Measurements from ENCODE around the gene ITGB7. TPM values are rescaled to one million over a fixed set of nuclear protein-coding genes. Genes with fewer than 3 reads are reported as not detected.

Gene ITGB7
- total and polyA plus RNA-seq, 9 of the 15 experiments (the other 6 are each of a cell fraction or from before 2014, with no cell fraction given) = 0.06 to 2.0 (median 0.67) TPM

DNA sequence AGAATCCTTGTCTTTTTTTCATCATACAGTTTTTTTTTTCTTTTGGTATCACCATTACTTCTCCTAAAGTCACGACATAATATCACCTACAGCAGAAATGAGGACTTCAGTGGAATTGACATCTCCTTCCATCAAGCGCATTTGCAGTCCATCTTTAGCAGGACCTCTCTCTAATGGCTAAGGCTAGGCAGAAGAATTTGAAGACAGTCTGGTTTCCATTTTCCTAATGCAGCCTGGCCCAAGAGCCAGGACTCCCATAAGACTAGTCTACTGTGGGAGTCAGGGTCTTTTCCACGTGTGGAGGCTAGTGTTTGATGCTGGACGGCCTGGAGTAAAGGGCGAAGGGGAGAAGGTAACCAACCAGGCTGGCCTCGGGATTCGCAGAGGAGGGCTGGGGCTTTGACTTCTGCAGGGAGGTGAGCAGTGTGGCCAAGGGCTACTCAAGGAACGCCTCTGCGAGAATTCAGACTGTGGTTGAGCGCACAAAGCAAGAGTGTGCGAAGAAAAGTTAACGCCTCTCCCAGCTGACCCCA lies 27.3 kb downstream of the ITGB7 start (continued):
- TF ChIP-seq, protein P1, sequence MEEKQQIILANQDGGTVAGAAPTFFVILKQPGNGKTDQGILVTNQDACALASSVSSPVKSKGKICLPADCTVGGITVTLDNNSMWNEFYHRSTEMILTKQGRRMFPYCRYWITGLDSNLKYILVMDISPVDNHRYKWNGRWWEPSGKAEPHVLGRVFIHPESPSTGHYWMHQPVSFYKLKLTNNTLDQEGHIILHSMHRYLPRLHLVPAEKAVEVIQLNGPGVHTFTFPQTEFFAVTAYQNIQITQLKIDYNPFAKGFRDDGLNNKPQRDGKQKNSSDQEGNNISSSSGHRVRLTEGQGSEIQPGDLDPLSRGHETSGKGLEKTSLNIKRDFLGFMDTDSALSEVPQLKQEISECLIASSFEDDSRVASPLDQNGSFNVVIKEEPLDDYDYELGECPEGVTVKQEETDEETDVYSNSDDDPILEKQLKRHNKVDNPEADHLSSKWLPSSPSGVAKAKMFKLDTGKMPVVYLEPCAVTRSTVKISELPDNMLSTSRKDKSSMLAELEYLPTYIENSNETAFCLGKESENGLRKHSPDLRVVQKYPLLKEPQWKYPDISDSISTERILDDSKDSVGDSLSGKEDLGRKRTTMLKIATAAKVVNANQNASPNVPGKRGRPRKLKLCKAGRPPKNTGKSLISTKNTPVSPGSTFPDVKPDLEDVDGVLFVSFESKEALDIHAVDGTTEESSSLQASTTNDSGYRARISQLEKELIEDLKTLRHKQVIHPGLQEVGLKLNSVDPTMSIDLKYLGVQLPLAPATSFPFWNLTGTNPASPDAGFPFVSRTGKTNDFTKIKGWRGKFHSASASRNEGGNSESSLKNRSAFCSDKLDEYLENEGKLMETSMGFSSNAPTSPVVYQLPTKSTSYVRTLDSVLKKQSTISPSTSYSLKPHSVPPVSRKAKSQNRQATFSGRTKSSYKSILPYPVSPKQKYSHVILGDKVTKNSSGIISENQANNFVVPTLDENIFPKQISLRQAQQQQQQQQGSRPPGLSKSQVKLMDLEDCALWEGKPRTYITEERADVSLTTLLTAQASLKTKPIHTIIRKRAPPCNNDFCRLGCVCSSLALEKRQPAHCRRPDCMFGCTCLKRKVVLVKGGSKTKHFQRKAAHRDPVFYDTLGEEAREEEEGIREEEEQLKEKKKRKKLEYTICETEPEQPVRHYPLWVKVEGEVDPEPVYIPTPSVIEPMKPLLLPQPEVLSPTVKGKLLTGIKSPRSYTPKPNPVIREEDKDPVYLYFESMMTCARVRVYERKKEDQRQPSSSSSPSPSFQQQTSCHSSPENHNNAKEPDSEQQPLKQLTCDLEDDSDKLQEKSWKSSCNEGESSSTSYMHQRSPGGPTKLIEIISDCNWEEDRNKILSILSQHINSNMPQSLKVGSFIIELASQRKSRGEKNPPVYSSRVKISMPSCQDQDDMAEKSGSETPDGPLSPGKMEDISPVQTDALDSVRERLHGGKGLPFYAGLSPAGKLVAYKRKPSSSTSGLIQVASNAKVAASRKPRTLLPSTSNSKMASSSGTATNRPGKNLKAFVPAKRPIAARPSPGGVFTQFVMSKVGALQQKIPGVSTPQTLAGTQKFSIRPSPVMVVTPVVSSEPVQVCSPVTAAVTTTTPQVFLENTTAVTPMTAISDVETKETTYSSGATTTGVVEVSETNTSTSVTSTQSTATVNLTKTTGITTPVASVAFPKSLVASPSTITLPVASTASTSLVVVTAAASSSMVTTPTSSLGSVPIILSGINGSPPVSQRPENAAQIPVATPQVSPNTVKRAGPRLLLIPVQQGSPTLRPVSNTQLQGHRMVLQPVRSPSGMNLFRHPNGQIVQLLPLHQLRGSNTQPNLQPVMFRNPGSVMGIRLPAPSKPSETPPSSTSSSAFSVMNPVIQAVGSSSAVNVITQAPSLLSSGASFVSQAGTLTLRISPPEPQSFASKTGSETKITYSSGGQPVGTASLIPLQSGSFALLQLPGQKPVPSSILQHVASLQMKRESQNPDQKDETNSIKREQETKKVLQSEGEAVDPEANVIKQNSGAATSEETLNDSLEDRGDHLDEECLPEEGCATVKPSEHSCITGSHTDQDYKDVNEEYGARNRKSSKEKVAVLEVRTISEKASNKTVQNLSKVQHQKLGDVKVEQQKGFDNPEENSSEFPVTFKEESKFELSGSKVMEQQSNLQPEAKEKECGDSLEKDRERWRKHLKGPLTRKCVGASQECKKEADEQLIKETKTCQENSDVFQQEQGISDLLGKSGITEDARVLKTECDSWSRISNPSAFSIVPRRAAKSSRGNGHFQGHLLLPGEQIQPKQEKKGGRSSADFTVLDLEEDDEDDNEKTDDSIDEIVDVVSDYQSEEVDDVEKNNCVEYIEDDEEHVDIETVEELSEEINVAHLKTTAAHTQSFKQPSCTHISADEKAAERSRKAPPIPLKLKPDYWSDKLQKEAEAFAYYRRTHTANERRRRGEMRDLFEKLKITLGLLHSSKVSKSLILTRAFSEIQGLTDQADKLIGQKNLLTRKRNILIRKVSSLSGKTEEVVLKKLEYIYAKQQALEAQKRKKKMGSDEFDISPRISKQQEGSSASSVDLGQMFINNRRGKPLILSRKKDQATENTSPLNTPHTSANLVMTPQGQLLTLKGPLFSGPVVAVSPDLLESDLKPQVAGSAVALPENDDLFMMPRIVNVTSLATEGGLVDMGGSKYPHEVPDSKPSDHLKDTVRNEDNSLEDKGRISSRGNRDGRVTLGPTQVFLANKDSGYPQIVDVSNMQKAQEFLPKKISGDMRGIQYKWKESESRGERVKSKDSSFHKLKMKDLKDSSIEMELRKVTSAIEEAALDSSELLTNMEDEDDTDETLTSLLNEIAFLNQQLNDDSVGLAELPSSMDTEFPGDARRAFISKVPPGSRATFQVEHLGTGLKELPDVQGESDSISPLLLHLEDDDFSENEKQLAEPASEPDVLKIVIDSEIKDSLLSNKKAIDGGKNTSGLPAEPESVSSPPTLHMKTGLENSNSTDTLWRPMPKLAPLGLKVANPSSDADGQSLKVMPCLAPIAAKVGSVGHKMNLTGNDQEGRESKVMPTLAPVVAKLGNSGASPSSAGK (IDR thresholded peaks at IDR 0.05) = peak; percentile 73; the same call in 1 of the 2 replicates
- TF ChIP-seq, protein P2, sequence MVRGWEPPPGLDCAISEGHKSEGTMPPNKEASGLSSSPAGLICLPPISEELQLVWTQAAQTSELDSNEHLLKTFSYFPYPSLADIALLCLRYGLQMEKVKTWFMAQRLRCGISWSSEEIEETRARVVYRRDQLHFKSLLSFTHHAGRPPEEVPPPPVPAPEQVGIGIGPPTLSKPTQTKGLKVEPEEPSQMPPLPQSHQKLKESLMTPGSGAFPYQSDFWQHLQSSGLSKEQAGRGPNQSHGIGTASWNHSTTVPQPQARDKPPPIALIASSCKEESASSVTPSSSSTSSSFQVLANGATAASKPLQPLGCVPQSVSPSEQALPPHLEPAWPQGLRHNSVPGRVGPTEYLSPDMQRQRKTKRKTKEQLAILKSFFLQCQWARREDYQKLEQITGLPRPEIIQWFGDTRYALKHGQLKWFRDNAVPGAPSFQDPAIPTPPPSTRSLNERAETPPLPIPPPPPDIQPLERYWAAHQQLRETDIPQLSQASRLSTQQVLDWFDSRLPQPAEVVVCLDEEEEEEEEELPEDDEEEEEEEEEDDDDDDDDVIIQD (CRISPR knock-in tag; IDR thresholded peaks at IDR 0.05) = no peak
- TF ChIP-seq FOSL1 (tag; conservative IDR thresholded peaks at IDR 0.05) (peak; percentile 44; the same call in 1 of the 2 replicates), PHB (CRISPR knock-in tag; IDR thresholded peaks at IDR 0.05) (no peak), SAP30 (IDR thresholded peaks at IDR 0.05; ENCODE audit: borderline replicate concordance, insufficient read depth, low read depth, low read length, poor library complexity, severe bottlenecking) (no peak)
- TF ChIP-seq, protein P3, sequence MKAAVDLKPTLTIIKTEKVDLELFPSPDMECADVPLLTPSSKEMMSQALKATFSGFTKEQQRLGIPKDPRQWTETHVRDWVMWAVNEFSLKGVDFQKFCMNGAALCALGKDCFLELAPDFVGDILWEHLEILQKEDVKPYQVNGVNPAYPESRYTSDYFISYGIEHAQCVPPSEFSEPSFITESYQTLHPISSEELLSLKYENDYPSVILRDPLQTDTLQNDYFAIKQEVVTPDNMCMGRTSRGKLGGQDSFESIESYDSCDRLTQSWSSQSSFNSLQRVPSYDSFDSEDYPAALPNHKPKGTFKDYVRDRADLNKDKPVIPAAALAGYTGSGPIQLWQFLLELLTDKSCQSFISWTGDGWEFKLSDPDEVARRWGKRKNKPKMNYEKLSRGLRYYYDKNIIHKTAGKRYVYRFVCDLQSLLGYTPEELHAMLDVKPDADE (conservative IDR thresholded peaks at IDR 0.05; ENCODE audit: control insufficient read depth, low read depth, low read length) = no peak
- TF ChIP-seq, protein P4, sequence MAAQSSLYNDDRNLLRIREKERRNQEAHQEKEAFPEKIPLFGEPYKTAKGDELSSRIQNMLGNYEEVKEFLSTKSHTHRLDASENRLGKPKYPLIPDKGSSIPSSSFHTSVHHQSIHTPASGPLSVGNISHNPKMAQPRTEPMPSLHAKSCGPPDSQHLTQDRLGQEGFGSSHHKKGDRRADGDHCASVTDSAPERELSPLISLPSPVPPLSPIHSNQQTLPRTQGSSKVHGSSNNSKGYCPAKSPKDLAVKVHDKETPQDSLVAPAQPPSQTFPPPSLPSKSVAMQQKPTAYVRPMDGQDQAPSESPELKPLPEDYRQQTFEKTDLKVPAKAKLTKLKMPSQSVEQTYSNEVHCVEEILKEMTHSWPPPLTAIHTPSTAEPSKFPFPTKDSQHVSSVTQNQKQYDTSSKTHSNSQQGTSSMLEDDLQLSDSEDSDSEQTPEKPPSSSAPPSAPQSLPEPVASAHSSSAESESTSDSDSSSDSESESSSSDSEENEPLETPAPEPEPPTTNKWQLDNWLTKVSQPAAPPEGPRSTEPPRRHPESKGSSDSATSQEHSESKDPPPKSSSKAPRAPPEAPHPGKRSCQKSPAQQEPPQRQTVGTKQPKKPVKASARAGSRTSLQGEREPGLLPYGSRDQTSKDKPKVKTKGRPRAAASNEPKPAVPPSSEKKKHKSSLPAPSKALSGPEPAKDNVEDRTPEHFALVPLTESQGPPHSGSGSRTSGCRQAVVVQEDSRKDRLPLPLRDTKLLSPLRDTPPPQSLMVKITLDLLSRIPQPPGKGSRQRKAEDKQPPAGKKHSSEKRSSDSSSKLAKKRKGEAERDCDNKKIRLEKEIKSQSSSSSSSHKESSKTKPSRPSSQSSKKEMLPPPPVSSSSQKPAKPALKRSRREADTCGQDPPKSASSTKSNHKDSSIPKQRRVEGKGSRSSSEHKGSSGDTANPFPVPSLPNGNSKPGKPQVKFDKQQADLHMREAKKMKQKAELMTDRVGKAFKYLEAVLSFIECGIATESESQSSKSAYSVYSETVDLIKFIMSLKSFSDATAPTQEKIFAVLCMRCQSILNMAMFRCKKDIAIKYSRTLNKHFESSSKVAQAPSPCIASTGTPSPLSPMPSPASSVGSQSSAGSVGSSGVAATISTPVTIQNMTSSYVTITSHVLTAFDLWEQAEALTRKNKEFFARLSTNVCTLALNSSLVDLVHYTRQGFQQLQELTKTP (IDR thresholded peaks at IDR 0.05; ENCODE audit: low read depth in 1 of 2, partially characterized antibody in 2 of 2) = peak; percentile 34 to 62
